ENCODE results near the gene CADM3. TPM values are rescaled to one million over a fixed set of nuclear protein-coding genes. Genes with fewer than 3 reads are reported as not detected.

CADM3 gene, protein sequence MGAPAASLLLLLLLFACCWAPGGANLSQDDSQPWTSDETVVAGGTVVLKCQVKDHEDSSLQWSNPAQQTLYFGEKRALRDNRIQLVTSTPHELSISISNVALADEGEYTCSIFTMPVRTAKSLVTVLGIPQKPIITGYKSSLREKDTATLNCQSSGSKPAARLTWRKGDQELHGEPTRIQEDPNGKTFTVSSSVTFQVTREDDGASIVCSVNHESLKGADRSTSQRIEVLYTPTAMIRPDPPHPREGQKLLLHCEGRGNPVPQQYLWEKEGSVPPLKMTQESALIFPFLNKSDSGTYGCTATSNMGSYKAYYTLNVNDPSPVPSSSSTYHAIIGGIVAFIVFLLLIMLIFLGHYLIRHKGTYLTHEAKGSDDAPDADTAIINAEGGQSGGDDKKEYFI
- not detected for total RNA-seq

GRCh38 chr1:159171254-159171687, at the start of gene CADM3:
CADM3 (plus strand) TSS chr1:159171615; CDS start chr1:159171766, 151 bp downstream.
- DNase-seq (no peak), ATAC-seq (replicated peaks in 1 of 2) (no peak)
- peaks cover 6% of the 10 kb centered on the region for H3K4me1 Mint-ChIP-seq (ENCODE audit: low read depth)
- H3K9me3 Mint-ChIP-seq = no peaks in the 10 kb centered on the region
- H3K27me3 Mint-ChIP-seq (ENCODE audit: low read depth) = peaks cover 75% of the 10 kb centered on the region
- peaks cover 0 to 2% of the 10 kb centered on the region in 2 donors for H3K36me3 Mint-ChIP-seq (ENCODE audit: insufficient read depth in 2 of 2)
- peak within 1 kb of the TSS; percentile 11 to 41 for H3K4me3 Mint-ChIP-seq
- no peak within 1 kb of the TSS for H3K27ac Mint-ChIP-seq

- peak; percentile 76 to 81 for ATAC-seq (replicated peaks in 1 of 2)
- H3K4me1 Mint-ChIP-seq (ENCODE audit: low read depth) = peaks cover 16% of the 10 kb centered on the region
- no peak for DNase-seq
- peaks cover 39% of the 10 kb centered on the region for H3K27me3 Mint-ChIP-seq (ENCODE audit: low read depth)
- H3K36me3 Mint-ChIP-seq (ENCODE audit: insufficient read depth in 2 of 2) = no peaks in the 10 kb centered on the region
- H3K27ac Mint-ChIP-seq = no peak overlapping the region
- H3K4me3 Mint-ChIP-seq = peak overlapping the region in 1 of 2 donors; percentile 69
- no peaks in the 10 kb centered on the region for H3K9me3 Mint-ChIP-seq
These were observed 49.3 kb upstream of the CADM3 start for GRCh38 chr1:159122005-159122621.

DNA sequence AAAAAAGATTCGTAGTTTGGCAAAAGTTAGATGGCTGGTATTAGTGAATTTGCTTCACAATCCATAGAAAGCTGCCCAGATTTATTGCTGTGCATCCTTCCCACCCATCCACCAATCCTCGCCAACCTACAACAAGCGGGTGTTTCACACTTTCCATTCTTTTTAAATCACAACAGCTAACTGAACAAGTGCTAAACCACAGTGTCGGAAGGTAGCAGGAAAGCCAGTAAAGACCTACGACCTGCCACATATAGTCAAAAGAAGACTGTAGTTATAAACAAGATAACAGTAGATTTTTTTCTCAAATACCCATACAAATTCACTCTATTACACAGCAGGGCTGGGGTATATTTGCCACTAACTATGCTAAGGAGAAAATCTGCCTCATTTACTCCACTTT, 47.8 kb upstream of the CADM3 start:
- Mint-ChIP-seq H3K9me3 (no peaks in the 10 kb centered on the region), H3K4me3 (no peak overlapping the region), H3K27ac (no peak overlapping the region), H3K36me3 (ENCODE audit: insufficient read depth in 2 of 2) (no peaks in the 10 kb centered on the region), H3K4me1 (ENCODE audit: low read depth) (peaks cover 16% of the 10 kb centered on the region), H3K27me3 (ENCODE audit: low read depth) (peaks cover 37% of the 10 kb centered on the region)
- ATAC-seq (replicated peaks in 1 of 2) (no peak), DNase-seq (no peak)

DNA sequence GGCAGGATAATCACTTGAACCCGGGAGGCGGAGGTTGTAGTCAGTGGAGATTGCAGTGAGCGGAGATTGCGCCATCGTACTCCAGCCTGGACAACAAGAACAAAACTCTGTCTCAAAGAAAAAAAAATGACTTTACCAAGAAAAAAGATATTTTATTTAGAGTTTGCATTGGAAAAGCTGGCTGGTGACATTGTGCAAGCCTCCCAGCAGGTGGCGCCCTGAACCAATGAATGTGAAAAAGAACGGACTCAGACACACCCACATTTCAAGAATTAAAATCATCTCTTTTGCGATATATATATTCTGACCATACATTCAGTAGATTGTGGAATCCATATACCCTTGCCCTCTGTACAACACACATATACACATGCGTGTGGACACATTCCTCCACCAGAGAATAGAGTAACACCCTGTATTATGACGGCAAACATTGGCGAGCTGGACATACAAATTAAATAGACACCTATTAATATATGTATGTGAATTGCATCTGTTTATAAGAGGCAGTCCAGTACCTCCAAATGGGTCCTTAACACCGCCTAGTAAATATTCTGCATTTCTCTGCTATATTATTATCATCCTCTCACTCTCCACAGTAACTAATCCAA, 39.0 kb upstream of the CADM3 start:
- H3K27ac Mint-ChIP-seq = no peak overlapping the region
- ATAC-seq (replicated peaks in 1 of 2) = peak; percentile 36 to 47
- no peaks in the 10 kb centered on the region for H3K9me3 Mint-ChIP-seq
- no peaks in the 10 kb centered on the region for H3K4me1 Mint-ChIP-seq (ENCODE audit: low read depth)
- peak; percentile 71 to 76 for DNase-seq
- no peaks in the 10 kb centered on the region for H3K36me3 Mint-ChIP-seq (ENCODE audit: insufficient read depth in 2 of 2)
- H3K27me3 Mint-ChIP-seq (ENCODE audit: low read depth) = peaks cover 15% of the 10 kb centered on the region
- no peak overlapping the region for H3K4me3 Mint-ChIP-seq

- Mint-ChIP-seq H3K9me3 (no peaks in the 10 kb centered on the region), H3K4me3 (no peak overlapping the region), H3K27me3 (ENCODE audit: low read depth) (peaks cover 35% of the 10 kb centered on the region), H3K27ac (no peak overlapping the region), H3K4me1 (ENCODE audit: low read depth) (no peaks in the 10 kb centered on the region), H3K36me3 (ENCODE audit: insufficient read depth in 2 of 2) (no peaks in the 10 kb centered on the region)
- DNase-seq (no peak), ATAC-seq (replicated peaks in 1 of 2) (no peak)
These were observed 30.9 kb upstream of the CADM3 start for GRCh38 chr1:159140474-159140873.

GRCh38 chr1:159141584-159142390, 29.6 kb upstream of the CADM3 start:
- Mint-ChIP-seq H3K4me3 (no peak overlapping the region), H3K27me3 (ENCODE audit: low read depth) (peaks cover 31% of the 10 kb centered on the region), H3K27ac (no peak overlapping the region), H3K9me3 (no peaks in the 10 kb centered on the region), H3K4me1 (ENCODE audit: low read depth) (no peaks in the 10 kb centered on the region), H3K36me3 (ENCODE audit: insufficient read depth in 2 of 2) (no peaks in the 10 kb centered on the region)
- ATAC-seq (replicated peaks in 1 of 2) (no peak), DNase-seq (peak in 1 of 2 donors; percentile 8)

DNA sequence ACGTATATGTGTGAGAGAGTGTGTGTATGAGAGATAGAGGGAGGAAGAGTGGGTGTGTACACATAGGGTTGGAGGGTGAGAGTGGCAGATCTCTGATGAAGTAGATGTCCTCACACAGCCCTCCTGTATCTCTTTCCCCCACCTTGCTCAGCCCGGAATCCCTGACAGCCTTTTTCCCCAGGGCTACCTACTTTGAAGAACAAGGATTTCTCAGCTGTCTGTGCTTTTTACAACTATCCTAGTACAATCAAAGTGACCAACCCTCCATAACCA, 29.1 kb upstream of the CADM3 start:
- DNase-seq (no peak), ATAC-seq (replicated peaks in 1 of 2) (no peak)
- peaks cover 30% of the 10 kb centered on the region for H3K27me3 Mint-ChIP-seq (ENCODE audit: low read depth)
- H3K4me1 Mint-ChIP-seq (ENCODE audit: low read depth) = no peaks in the 10 kb centered on the region
- H3K9me3 Mint-ChIP-seq = no peaks in the 10 kb centered on the region
- no peak overlapping the region for H3K27ac Mint-ChIP-seq
- no peak overlapping the region for H3K4me3 Mint-ChIP-seq
- H3K36me3 Mint-ChIP-seq (ENCODE audit: insufficient read depth in 2 of 2) = no peaks in the 10 kb centered on the region

DNA sequence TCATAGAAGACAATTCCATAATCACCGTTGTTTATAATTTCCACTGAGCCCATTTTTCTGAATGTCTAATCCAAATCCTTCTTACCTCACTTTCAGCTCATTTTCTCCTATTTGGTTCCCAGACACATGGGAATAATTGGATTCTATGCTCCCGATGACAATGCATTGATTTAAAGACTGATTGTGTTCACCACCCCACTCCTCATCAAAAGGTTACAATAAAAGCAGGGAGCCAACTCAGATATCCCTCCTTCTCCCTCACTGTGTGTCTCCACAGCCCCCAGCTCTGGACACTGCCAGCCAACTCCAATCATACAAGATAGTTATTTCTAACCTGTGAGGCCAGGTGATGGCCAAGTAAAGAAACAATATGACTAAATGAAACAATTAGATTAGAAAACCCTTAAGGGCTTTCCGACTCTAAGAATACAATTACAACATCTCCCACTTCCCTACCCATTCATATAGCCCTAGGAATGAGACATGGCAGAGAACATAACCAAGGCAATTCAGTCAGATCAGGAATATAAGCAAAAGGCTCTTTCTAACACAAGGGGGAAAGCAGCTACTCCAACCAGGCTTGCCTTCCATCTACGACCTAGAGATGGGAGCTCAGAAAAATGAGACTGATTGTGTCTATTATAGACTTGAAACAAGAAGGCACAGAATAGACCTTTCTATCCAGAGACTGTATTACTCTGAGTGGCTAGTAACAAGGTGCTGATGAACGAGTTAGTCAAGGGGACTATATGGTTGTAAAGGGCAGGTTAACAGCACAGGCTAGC, 28.5 kb upstream of the CADM3 start:
- H3K4me1 Mint-ChIP-seq (ENCODE audit: low read depth) = no peaks in the 10 kb centered on the region
- H3K36me3 Mint-ChIP-seq (ENCODE audit: insufficient read depth in 2 of 2) = no peaks in the 10 kb centered on the region
- no peak for DNase-seq
- no peak overlapping the region for H3K4me3 Mint-ChIP-seq
- no peak for ATAC-seq (replicated peaks in 1 of 2)
- H3K27ac Mint-ChIP-seq = no peak overlapping the region
- no peaks in the 10 kb centered on the region for H3K9me3 Mint-ChIP-seq
- peaks cover 29% of the 10 kb centered on the region for H3K27me3 Mint-ChIP-seq (ENCODE audit: low read depth)

DNA sequence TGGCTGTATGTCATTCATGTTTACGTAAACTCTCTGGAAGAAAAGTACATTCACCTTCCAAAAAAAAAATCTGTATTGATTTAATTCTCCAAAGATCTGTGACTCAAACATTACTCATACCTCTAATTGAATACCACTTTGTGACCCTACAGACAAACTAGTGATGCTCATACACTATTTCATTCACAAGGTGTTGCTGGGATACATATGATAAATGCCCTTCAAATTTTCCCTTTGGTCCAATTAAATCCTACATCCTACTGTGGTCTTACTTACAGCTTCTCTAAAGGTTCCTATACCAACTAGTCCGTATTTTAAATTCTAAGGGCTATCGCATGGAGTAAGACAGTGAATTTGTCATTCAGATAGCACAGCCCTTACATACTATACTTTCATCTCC, 26.8 kb upstream of the CADM3 start:
- Mint-ChIP-seq H3K27me3 (ENCODE audit: low read depth) (peaks cover 18% of the 10 kb centered on the region), H3K4me3 (no peak overlapping the region), H3K4me1 (ENCODE audit: low read depth) (no peaks in the 10 kb centered on the region), H3K9me3 (no peaks in the 10 kb centered on the region), H3K27ac (no peak overlapping the region), H3K36me3 (ENCODE audit: insufficient read depth in 2 of 2) (no peaks in the 10 kb centered on the region)
- ATAC-seq (replicated peaks in 1 of 2) (no peak), DNase-seq (no peak)

DNA sequence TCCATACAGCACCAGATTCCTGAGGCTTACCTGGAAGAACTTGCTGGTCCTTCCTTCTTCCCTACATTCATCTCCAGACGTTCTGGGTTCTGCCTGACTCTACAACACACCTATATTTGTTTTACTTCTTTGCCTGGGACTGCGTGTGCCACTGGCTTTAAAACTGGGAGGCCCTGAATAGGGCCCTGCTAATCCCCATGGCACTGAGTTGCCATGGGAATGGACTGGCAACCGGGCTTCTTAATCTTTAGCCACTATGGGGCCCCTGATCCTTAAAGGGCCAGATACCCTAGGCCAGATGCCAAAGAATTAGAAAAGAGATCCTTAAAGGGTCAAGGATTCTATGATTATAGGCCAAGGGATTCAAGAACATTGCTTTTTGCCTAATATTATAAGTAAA, 24.4 kb upstream of the CADM3 start:
- H3K36me3 Mint-ChIP-seq (ENCODE audit: insufficient read depth in 2 of 2) = peaks cover 0 to 2% of the 10 kb centered on the region in 2 donors
- no peak overlapping the region for H3K27ac Mint-ChIP-seq
- H3K4me3 Mint-ChIP-seq = no peak overlapping the region
- DNase-seq (no peak), ATAC-seq (replicated peaks in 1 of 2) (no peak)
- H3K9me3 Mint-ChIP-seq = no peaks in the 10 kb centered on the region
- H3K27me3 Mint-ChIP-seq (ENCODE audit: low read depth) = peaks cover 25% of the 10 kb centered on the region
- H3K4me1 Mint-ChIP-seq (ENCODE audit: low read depth) = no peaks in the 10 kb centered on the region

DNA sequence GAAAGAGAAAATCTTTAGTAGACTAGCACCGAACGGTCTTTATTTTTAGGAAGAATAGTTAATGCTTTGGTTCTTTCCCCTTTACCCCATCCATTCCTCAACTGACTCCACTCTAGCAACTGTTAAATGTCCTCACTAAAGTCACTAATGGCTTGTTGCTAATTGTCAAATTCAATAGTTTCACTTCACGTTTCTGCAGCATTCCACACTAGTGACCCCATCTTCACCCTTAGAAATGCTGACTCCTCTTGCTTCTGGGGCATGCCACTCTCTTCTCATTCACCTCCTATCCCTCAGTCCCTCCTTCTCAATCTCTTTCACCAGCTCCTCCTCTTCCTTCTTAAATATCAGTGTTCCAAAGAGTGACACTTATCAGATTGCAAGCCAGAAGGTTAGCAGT, 19.4 kb upstream of the CADM3 start:
- Mint-ChIP-seq H3K27ac (no peak overlapping the region), H3K4me1 (ENCODE audit: low read depth) (no peaks in the 10 kb centered on the region), H3K27me3 (ENCODE audit: low read depth) (peaks cover 45% of the 10 kb centered on the region), H3K4me3 (no peak overlapping the region), H3K9me3 (no peaks in the 10 kb centered on the region), H3K36me3 (ENCODE audit: insufficient read depth in 2 of 2) (peaks cover 0 to 2% of the 10 kb centered on the region in 2 donors)
- ATAC-seq (replicated peaks in 1 of 2) (no peak), DNase-seq (no peak)

DNA sequence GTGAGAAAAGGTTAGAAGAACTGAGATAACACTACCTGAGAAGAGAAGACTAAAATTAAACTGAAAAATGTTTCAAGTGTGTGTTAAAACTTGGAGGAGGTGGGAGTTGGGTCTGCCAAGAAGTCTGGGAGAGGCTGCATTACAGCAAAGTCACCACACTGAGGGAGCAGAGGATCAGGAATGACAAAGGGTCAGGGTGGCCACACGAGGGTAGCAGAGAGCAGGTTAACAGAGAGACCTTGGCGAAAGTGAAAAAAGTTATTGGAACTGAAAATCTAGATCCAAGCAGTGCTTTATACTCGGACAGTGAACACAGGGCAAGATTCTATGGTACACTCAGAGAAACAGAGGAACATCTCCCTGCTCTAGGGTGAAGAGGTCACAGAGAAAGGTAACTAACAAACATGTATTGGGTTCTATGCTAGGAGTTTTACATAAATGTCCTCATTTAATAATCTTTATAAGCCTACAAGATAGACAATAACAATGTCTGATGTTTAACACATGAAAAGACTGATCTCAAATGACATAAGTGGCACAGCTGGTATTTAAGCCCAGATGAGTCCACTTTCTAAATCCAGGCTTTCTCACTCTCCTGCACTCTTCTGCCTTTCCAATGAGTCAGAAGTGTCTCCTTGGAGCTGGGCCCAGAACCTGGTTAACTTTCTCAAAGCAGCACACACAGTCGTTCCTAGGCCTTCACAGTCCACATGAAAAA, 10.3 kb upstream of the CADM3 start:
- DNase-seq (peak; percentile 69), ATAC-seq (replicated peaks in 1 of 2) (peak; percentile 79)
- Mint-ChIP-seq H3K4me1 (ENCODE audit: low read depth) (no peaks in the 10 kb centered on the region), H3K9me3 (no peaks in the 10 kb centered on the region), H3K27ac (no peak overlapping the region), H3K36me3 (ENCODE audit: insufficient read depth in 2 of 2) (no peaks in the 10 kb centered on the region), H3K4me3 (no peak overlapping the region), H3K27me3 (ENCODE audit: low read depth) (peaks cover 54% of the 10 kb centered on the region)

Data from activated T-cell treated with anti-CD3 and anti-CD28 coated beads, Interleukin-2, amount 50 U/mL, for 72 hours (primary cell).